ENCODE data around the gene MIPEP.

MIPEP gene

DNA sequence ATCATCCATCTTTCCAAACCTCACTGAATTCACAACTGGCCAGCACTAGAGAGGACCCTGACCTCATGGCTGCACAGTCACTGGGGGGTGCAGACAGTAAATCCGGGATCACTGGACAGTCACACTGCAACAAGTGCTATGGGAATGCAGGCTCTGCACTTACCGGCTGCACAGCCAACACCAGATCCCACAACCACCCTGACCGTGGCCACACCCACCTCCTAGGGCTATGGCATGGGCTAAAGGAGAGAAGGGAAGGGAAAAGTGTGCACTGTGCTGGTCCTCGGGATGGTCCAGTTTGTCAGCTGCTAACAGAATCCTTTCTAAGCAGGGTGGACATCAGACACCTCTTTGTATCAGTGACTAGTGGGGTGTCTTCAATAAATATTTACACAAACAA lies 118.2 kb downstream of the MIPEP start:
- no peak for DNase-seq (ENCODE audit: low read depth)

GRCh38 chr13:23770428-23770827 lies 118.8 kb downstream of the MIPEP start:
- DNase-seq (ENCODE audit: low read depth), result no peak
- TF ChIP-seq, protein P1, sequence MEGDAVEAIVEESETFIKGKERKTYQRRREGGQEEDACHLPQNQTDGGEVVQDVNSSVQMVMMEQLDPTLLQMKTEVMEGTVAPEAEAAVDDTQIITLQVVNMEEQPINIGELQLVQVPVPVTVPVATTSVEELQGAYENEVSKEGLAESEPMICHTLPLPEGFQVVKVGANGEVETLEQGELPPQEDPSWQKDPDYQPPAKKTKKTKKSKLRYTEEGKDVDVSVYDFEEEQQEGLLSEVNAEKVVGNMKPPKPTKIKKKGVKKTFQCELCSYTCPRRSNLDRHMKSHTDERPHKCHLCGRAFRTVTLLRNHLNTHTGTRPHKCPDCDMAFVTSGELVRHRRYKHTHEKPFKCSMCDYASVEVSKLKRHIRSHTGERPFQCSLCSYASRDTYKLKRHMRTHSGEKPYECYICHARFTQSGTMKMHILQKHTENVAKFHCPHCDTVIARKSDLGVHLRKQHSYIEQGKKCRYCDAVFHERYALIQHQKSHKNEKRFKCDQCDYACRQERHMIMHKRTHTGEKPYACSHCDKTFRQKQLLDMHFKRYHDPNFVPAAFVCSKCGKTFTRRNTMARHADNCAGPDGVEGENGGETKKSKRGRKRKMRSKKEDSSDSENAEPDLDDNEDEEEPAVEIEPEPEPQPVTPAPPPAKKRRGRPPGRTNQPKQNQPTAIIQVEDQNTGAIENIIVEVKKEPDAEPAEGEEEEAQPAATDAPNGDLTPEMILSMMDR (IDR thresholded peaks at IDR 0.05; ENCODE audit: insufficient read depth, low read depth, low read length, missing control alignments), result no peak

More for the DNA sequence above, 118.2 kb downstream of the MIPEP start:
- TF ChIP-seq, protein P1 (IDR thresholded peaks at IDR 0.05; ENCODE audit: insufficient read depth, low read depth, low read length, missing control alignments), result no peak
- no peak overlapping the region for H3K4me3 ChIP-seq (ENCODE audit: low read depth, low read length)

GRCh38 chr13:23769401-23769800 lies 119.8 kb downstream of the MIPEP start:
- TF ChIP-seq, protein P1 (IDR thresholded peaks at IDR 0.05; ENCODE audit: insufficient read depth, low read depth, low read length, missing control alignments), result no peak
- no peak overlapping the region for H3K4me3 ChIP-seq (ENCODE audit: low read depth, low read length)
- no peak for DNase-seq (ENCODE audit: low read depth)

More at GRCh38 chr13:23770428-23770827, 118.8 kb downstream of the MIPEP start:
- H3K4me3 ChIP-seq (ENCODE audit: low read depth, low read length), result no peak overlapping the region

GRCh38 chr13:23767838-23768237 lies 121.4 kb downstream of the MIPEP start:
- H3K4me3 ChIP-seq (ENCODE audit: low read depth, low read length), result no peak overlapping the region
- TF ChIP-seq, protein P1 (IDR thresholded peaks at IDR 0.05; ENCODE audit: insufficient read depth, low read depth, low read length, missing control alignments), result no peak

DNA sequence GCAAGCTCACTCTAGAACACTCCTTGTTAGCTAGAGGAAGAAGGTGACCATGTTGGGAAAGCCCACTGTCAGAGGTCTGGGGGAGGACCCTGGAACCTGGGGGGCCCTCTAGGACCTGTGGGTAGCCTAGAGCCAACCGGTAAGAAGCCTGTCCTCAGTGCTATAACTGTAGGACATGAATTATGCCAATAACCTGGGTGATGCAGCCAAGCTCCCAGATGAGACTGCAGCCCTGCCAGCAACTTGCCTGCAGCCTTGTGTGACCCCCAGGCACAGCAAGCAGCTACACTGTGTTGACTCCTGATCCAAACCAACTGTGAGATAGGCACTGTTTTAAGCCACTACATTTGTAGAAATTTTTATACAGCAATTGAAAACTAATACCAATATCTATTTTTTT lies 122.3 kb downstream of the MIPEP start:
- no peak for DNase-seq (ENCODE audit: low read depth)
- TF ChIP-seq, protein P1 (IDR thresholded peaks at IDR 0.05; ENCODE audit: insufficient read depth, low read depth, low read length, missing control alignments), result no peak
- no peak overlapping the region for H3K4me3 ChIP-seq (ENCODE audit: low read depth, low read length)

More at GRCh38 chr13:23767838-23768237, 121.4 kb downstream of the MIPEP start:
- DNase-seq (ENCODE audit: low read depth), result no peak

- DNase-seq (ENCODE audit: low read depth), result no peak
- TF ChIP-seq, protein P1 (IDR thresholded peaks at IDR 0.05; ENCODE audit: insufficient read depth, low read depth, low read length, missing control alignments), result no peak
- no peak overlapping the region for H3K4me3 ChIP-seq (ENCODE audit: low read depth, low read length)
Observed at GRCh38 chr13:23766283-23766682, 122.9 kb downstream of the MIPEP start.

DNA sequence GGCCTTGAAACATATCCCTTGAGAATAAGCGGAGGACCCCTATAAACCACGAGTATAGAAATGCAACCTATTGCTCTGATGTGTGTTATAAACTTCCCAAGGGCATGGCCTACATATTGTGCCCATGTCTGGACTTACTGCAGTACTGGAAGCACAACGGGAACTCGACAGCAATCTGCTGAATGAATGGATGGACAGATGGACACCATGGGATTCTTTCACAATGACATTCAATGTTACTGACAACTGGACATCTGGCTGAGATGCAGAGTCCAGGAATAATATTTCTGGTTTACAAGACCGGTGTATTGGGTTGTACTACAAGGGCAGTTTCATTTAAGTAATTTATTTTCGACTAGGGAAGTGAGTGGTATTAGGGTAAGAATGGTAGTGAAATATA lies 123.7 kb downstream of the MIPEP start:
- no peak overlapping the region for H3K4me3 ChIP-seq (ENCODE audit: low read depth, low read length)
- TF ChIP-seq, protein P1 (IDR thresholded peaks at IDR 0.05; ENCODE audit: insufficient read depth, low read depth, low read length, missing control alignments), result no peak
- no peak for DNase-seq (ENCODE audit: low read depth)
